Lung microvascular endothelial cell (primary cell): Measurements from ENCODE around the gene UROS. TPM values are rescaled to one million over a fixed set of nuclear protein-coding genes. Genes with fewer than 3 reads are reported as not detected.

Experiments
- DNase-seq, 2 donors: peaks; one replicate each; pipeline versions ENCODE4 v3.0.0 to v3.0.0-alpha.2; 2010; ENCODE audit warnings: low read depth in 2 of 2
- total RNA-seq: library from RNA; depleted of rRNA; stranded (reverse); fragments of >200 nt; gene quantifications from 2 replicates; pipeline ENCODE4 v1.2.1, GENCODE V29; 2014

The UROS gene
- 48.4 and 56.2 TPM in 2 replicates for total RNA-seq

DNA sequence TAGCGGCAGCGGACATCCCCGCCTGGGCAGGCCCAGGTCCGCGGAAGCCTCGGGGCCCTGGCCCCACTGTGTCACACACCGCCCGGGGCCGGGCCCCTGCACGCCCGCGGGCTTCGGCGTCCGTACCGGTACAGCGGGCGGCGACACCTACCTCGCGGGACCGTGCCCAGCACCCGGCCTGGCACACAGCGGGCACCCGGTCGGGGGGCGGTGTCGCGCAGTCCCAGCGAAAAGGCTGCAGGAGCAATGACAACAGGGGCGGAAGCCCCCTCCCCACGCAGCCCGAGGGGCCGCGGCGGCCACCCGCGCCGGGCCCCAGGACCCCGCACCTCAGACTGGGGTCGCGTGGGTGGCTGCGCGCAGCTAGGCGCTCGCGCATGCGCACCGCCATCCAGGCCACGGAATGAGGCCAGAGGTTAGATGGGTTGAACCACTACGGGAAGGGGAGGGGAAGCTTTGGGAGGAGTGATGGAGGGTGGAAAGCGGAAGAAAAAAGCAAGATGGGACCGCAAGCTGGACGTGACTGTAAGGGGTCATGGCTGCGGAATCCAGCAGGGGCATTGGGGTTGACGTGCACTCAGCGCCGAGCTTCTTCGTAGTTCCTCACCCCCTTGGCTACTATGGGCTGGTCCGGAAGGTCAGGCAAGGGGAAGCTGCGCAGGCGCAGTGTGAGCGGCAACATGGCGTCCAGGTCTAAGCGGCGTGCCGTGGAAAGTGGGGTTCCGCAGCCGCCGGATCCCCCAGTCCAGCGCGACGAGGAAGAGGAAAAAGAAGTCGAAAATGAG lies at the start of gene UROS, which contains the start of gene BCCIP:
UROS (minus strand) TSS at position 381 of the 785 bp plus-strand sequence. CDS start 6,759 bp downstream, outside the sequence.
BCCIP (plus strand) TSS at position 669 of the 785 bp plus-strand sequence; CDS start at position 681, 12 bp downstream.
- peak; percentile 92 to 95 for DNase-seq

DNA sequence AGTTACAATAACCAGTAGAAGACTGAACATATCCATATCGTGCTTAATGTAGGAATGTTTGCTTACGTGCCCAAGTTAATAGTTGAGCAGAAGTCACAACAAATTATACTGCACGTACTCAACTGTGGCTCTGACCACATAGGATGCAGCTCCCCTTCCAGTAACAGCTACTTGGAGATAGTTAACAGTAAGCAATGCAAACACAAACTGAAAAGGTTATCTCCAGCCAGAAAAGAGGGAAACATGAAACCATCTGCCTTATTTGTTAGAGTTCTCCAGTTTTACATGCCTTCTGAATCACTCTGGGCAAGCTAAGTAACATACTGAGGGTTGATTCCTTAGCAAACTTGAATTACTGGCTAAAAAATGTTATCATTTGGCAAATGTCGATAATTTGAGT lies 48.3 kb upstream of the UROS start:
- no peak for DNase-seq

DNA sequence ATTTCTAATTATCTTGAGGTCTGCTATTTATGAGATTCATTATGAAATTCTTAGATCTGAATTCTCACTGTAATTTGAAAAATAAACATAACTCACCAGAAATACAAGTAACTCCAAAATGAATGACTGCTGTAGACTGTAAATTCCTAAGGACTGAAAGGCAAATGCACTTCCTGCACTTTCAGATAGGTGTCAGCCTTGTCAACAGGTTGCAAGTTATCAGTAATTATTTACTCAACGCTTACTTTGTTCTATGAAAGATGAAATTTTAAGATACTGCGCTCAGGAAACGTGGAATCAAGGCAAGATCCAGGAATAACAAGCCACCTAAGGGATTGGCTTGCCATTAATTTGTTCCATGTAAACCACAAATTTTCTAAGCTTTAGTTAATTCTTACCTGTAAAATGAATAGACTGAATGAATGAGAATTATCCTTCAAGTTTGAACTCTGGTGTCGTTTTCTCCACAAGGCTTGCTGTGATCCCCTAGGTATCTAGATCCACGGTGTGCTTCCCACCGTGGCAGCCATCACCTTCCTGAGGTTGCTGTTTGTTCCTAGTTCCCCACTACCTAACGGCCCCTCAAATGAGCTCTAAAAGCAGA lies 45.4 kb upstream of the UROS start:
- DNase-seq: peak; percentile 71 to 74

DNA sequence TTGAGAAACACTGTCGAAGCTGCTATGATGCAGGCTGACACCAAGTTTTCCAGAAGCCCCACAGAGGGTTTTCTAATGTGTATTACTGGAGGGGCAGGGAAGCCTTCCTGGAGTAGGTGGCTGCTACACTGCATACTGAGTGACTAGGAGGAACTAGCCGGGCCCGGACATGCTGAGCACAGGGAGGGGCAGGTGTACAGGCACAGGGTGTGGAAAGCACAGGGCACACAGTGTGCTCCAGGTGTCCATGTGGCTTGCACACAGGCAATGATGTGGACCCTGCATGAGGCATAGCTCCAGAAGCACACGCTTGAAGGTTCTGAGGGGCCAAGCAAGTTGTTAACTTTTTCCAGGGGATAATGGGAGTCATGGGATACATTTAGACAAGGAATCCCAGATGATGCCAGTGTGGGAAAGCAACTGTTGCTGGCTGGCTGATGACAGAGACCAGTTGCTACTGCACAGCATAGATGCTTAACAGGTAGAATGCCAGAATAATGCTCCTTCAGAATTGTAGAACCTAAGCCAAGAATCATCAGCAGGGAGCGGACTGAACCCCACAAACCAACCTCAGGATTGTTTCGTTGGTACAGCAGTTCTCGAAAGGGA lies 43.5 kb upstream of the UROS start:
- DNase-seq: no peak

DNA sequence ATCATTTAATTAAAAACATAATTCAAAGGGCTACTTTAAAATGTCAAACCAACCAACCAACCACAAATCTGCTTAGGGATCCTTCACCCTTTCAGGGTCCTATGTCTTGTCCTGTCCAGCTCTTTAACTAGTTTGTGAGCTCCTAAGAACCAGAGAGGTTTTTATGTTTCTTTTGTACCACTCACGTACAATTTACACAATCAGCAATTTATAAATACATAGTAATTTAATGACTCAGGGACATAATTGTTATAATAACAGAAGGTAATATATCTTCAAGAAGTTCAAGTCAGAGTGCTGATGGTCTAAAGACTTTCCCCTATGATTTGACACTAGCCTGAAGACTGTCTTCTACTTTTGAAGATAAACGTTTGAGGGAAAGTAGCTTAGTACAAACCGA lies 42.1 kb upstream of the UROS start:
- no peak for DNase-seq

DNA sequence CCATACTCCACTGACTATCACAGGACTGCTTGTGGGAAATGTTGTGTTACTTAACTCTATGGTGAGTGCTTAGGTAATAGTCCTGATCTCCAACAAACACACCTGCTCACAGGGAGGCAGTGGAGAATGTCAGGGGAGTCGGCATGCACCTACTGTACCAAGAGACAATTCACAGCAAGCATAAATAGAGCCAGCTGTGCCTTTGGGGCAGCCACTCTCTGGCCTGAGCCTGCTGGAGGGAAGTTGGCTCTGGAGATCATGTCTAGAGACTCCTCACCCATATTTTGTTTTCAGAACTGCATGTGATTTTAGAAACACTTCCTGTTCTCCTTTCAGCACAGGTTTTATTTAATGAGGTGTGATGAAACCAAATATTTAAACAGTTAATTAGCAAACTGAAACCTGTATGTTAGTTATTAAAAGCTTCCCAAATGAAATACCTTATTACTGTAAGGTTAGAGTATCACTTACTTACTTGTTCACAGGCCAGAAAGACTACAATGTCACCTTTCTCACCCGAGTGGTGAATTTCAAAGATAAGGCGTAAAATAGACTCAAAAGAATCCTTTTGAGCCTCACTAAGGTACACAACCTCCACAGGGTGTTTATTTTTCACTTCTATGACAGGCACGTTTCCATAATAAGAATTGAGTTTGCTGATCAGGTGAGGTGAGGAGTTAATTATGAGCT lies 36.2 kb upstream of the UROS start:
- DNase-seq: no peak

DNA sequence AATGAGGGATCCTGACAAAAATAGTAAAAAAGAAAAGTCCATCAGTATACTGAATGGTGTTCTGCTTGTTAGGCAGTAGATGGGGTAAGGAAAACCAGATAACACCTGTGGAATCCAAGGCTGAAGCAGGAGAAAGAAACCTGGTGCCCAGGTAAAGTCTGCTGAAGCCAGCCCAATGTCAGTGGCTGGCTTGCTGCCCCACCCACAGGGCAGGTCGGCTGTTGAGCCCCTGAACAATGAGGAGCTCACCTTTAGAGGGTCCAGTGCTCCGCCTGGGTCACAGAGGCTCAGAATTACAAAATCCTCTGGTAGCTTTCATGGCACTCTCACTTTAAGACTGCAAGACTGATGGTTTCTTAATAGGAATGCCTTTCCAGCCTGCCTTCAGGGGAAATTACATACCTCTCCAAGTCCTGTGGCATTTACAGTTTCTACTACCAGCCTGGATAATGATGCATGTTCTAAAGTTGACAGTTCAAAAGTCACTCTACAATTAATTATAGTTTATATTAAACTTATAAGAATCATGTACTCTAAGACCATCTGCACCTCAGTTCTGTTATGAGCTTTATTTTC lies 34.2 kb upstream of the UROS start:
- DNase-seq: no peak

DNA sequence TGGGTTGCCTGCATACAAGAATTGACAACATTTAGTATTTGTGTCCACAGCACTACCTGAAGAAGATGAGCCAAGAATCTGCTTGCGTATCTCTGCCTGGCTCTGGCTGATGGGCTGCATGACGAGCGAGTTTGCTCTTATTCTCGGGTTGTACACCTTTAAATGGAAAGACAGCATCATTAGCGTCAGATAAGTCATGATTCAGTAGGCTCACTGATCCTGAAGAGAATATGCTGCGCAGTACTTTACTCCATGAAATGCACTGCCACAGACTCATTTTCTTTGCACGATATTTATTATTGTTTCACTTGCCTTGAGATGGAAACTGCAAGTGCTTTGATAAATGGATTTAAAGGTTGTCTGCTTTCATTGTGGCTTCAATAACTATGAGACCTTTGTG lies 29.4 kb upstream of the UROS start:
- no peak for DNase-seq

DNA sequence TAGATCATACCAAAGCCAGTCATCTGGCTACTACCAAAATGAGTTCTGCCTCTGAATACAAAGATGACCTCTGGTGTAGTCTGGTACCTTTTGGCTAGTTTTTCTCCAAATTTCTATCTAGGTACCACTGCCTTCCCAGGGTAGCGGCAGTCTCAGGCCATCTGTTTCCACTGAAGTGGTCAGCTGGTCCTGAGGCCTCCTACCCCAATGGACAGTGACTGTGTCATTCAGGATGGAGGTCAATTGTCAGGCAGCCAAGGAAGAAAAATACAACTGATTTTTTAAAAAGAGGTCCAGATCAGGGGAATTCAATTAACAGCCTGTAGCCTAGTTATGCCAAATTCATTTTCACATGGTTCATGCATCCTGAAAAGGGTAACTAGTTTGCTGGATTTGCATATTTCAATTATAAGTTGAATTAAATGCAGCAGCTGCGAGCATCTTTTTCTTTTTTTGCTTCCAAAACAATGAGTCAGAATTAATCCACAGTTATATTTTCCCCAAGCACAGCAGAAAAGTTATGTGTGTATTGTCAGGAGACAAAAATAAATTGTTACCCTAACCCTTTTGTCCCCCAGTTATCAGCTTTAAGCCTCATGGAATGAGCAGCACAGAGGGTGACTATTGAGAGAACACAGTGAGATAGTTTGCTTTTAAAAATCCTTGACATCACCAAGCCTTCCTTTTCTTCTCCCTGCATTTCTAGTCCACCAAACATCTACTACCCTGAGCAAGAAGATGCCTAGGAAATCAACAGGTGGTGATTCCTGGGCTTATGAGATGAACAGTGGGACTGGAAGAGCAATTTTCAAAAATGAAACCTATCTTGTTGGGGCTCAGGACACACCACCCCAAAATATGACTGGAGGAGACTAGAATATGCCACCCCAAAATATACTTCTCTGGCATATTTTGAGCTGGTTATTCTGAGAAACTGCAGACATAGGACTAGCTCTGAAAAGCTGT lies 28.0 kb upstream of the UROS start:
- DNase-seq: no peak

DNA sequence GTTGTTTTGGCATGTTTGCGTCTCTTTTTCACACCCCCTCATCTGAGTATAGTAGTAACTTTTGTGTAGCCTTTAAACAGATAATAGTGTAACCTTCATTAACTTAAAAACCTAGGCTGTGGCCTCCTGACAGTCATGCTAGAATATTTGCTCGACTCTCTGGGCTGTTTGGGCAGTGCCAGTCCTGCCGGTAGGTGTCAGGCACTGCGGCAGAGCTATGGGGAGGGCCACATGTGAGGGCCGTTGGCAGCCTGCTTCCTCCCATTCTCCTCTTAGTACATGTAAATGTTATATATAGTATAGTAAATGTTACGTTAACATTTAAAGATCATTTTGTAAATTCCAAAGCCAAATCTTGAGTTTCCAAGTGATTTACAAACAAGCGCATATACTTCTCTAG lies 26.4 kb upstream of the UROS start:
- no peak for DNase-seq

DNA sequence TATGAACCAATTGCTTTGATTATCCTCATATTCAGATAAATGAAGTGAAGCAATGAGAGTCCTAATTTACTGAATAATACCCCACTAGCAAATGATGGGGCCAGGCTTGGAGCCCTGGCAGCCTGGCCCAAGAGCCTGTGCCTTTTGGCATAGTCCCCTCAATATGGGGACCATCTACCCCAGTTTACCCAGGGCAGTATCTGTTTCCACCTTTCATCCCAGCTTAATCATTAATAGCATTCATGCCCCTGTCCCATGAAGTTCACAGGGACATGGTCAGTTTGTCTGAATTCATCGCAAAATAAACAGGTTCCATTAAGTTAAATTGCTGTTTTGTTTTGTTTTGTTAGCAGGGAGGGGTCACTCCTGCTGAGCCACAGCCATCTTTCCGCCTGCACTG lies 25.8 kb upstream of the UROS start:
- no peak for DNase-seq

DNA sequence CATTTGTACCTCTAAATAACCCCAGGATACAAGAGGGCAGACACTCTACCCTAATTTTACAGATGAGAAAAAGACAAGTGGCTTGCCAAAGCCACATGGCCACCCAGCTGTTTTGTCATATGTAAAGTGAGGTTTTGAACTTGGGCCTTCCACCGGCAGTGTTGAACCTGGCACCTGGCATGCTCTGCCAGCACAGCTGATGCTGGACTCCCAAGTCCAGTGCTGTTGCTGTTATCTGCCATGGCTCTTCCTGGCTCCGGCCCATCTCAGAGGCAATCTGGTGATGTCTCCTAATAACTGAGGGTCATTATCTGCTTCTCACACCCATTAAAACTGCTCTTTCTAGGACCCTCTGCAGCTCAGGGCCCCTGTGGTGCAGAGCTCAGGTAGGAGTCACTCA lies 25.3 kb upstream of the UROS start:
- no peak for DNase-seq

DNA sequence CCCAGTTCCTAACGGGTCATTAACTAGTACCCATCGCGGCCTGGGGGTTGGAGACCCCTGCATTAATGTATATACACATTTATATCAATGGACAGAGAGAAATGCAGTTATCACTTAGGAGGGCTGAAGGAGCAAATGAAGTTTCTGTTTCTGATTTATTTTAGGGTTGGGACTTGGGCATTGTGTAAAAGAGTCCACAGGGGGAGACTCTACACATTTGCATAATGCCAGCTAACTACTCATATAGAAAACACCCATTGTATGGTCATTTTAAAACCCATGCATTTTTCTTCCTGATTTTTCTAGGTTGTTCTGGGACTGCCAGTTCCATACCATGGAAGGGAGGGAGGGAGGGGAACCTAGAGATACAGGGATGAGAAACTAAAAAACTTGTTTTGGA lies 23.8 kb upstream of the UROS start:
- DNase-seq: no peak

DNA sequence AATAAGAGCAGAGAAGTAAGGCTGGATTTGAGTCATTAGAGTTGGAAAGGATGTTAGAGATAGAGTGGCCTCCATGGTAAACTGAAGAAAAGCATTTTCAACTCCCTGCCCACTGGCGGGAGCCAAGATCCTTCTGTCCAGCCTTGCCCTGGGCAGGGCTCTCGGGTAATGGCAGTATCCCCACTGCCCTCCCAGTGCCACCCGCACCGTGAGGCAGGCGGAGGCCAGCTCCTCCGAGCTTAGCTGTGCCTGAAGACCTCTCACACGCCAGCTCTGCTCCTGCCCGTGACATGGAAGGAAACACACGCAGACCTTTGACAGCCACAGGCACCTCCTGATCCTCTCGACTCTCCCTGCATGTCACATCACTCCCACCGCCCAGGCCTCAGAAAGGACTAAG lies 22.6 kb upstream of the UROS start:
- DNase-seq: no peak

DNA sequence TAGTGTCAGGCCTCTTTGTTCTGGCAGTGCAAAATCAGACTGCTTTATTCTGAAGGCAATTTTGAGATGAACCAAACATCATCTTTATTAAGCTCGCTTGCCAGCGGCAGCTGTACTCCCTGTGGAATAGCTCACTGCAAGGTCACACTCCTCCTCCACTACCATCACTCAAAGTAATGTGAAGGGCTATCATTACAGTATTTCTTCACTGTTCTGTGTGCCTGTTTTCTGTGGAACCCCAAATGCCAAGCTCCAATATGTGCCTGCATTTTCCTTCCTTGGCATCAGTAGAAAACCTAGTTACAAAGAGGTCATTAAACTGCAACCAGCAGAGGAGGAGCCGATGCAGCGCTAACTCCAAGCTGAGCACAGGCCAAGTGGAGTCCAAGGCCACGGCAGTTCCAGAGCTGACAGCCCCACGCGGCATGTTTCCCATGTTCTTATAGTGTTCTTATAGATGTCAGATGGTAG lies 21.7 kb upstream of the UROS start:
- no peak for DNase-seq

DNA sequence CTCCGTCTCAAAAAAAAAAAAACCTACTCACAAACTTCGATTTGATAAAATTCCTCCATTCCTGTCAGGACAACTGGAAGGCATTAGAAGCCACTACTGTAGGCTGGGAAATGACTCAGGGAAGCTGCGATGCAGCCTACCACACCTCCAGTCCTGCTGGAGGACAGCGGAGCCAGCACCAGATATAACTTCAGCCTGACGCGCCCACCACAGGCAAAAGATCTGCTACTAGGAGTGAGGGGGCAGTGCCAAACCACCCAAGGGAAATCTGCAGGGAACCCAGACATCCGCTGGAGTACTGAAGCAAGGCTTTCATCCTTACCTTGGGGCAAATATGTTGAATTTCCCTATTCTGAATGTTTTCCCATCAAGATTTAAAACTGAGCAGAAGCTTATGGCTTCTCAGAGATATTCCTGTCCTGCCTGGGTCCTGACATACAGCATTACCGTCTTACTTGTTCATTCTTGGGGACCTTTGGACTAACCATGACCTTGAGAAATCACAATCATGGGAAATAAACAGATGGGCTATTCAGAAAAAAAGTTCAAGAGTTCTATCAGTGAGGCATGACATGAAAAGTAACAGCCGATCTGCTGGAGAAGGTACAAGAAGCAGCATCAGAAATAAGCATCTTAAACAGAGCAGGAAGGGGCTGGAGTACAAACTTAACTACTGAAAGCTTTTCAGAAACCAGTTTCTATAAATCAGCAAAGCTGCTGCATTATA lies 20.7 kb upstream of the UROS start:
- DNase-seq: no peak

DNA sequence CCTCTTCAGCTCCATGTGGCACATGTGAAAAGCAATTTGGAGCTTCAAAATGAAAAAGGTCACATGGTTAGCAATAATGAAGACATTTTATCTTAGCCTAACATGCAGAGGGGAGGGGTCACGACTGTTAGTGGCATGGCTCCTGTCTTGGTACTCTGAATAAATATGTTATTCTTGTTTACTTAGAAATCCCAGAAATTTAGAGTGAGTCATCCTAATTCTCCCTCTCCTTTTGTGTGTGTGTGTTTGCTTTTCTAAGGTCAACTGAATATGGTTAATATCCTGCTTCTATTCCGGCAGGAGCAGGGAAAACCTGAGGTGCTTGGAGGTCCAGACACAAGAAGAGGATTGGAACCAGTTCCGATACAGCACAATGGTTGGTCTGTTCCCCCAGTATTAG lies 17.9 kb upstream of the UROS start:
- peak; percentile 8 to 63 for DNase-seq

DNA sequence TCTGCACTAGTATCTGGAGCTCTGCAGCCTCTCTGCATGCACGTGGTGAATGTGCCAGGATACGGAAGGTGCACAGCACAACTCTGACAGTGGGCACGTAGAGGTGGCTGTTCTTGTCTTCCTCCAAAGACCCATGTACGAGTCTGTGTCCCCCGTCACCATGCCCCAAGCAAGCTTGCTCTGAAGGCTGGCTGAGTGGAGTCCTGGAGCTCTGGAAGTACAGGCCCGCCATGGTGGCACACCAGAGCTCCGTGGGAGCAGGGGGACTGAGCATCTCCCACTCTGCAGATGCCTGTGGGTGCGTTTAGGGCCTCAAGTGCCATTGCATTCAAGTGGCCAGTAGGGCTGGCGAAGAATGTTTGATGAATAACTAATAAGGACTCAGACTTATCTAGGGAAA lies 17.3 kb upstream of the UROS start:
- no peak for DNase-seq

DNA sequence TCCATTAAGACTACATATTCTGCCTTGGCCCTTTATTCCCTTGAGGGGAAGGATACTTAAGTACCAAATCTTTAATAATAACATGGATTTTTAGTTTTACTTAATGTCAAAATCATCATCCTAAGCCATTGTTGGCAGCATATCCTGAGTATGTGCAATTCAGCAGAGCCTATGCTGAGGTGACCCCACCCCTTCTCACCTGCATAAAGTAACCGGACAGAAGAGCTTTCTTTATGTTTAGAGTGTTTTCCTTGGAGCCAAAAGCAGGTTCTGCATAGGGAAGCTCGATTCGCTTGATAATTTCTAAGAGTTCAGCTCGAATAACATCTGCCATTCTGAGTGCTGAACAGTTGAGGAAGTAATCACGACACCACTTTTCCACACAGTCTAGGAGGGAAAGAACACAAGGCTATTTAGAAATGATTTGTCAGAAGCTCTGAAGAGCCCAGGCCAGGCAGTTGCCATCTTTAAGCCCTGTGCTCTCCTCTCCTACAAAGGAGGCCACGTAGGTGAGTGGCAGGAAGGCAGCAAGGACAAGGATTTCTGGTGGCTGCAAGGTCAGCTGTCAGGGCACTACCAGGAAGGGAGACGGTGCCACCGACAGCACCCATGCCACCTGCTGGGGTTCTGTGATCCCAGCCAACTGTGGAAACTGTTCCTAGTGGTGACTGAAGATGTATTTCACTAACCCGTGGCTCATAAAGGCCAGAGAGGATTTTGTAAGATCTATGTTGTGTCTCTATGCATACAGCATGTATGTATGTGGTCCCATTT lies 15.9 kb upstream of the UROS start:
- DNase-seq: no peak
